RWPE1 (cell line): ENCODE data around the gene TBC1D1.

ENCODE experiments used
- CTCF ChIA-PET: fragments of 350-600 bp; sonication (Branson Sonifier 250); formaldehyde crosslinking; extraction: SDS; loops from one replicate; lab custom pipeline; 2021; lab: Yijun Ruan, JAX
- POLR2A ChIA-PET: fragments of 400-600 bp; formaldehyde crosslinking; extraction: SDS; loops from one replicate; lab custom pipeline; 2020; ENCODE audit warnings: antibody characterized with exemption; ENCODE audit not compliant: low non-redundant PET; lab: Yijun Ruan, JAX
- DNase-seq: peaks from one replicate; pipeline ENCODE4 v3.0.0; 2012; ENCODE audit warnings: low spot score
- H3K27ac ChIP-seq: fragments of 450-650 bp; 2 replicates; pipeline ENCODE4 v1.5.1; 2017
- TF ChIP-seq, protein P1 (sequence below): fragments of 450-650 bp; conservative IDR thresholded peaks from 2 replicates; pipeline ENCODE4 v1.5.1; 2017; ENCODE audit warnings: low read depth, mild to moderate bottlenecking

Gene TBC1D1

DNA sequence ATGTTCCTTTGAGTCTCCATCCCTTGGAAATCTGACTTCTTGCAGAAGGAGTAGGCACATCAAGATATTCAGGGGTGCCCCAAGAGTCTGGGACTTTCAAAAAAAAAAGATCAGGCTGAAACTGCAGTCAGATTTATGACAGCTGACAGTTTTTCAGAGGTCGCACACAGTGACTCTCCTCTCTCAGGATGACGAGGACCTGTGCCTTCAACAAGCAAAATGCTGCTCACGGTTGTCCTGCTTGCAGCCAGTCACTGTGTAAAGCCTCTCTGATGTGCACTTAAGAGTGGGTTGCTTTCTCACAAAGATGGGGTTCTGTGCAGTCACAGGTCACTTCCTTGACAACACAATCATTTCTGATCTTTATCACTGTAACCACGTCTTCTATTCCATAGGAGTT is 247.5 kb downstream of the TBC1D1 start:
- POLR2A ChIA-PET: no interaction called here

DNA sequence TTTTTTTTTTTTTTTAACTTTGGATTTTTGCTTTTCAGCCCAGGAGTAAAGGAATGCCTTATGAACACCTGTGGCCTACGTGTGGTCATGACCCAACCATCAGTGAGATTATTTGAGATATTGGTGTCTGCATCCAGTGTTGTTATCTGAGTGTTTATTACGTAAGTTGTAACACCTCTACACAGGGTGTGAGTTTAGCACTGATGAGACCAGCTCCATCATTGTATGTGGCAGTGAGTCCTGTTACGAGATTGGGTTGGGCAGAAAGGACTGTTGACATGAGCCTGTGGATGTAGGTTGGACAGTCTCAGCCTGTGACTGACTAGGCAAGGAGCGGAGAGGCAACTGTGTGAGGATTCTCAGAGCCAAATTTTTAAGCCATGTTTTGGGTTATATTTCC is 248.3 kb downstream of the TBC1D1 start:
- DNase-seq: no peak
- POLR2A ChIA-PET: no interaction called here
- H3K27ac ChIP-seq: no peak overlapping the region
- CTCF ChIA-PET: no interaction called here
- TF ChIP-seq, protein P1, sequence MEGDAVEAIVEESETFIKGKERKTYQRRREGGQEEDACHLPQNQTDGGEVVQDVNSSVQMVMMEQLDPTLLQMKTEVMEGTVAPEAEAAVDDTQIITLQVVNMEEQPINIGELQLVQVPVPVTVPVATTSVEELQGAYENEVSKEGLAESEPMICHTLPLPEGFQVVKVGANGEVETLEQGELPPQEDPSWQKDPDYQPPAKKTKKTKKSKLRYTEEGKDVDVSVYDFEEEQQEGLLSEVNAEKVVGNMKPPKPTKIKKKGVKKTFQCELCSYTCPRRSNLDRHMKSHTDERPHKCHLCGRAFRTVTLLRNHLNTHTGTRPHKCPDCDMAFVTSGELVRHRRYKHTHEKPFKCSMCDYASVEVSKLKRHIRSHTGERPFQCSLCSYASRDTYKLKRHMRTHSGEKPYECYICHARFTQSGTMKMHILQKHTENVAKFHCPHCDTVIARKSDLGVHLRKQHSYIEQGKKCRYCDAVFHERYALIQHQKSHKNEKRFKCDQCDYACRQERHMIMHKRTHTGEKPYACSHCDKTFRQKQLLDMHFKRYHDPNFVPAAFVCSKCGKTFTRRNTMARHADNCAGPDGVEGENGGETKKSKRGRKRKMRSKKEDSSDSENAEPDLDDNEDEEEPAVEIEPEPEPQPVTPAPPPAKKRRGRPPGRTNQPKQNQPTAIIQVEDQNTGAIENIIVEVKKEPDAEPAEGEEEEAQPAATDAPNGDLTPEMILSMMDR: no peak

More for the DNA sequence above, 247.5 kb downstream of the TBC1D1 start:
- no peak overlapping the region for H3K27ac ChIP-seq
- DNase-seq: no peak
- TF ChIP-seq, protein P1: no peak
- CTCF ChIA-PET: interaction anchor here (0.6 kb wide), 1 partner anchor 61 kb away, joined by 4 read pairs; no protein-coding TSS in a partner anchor

DNA sequence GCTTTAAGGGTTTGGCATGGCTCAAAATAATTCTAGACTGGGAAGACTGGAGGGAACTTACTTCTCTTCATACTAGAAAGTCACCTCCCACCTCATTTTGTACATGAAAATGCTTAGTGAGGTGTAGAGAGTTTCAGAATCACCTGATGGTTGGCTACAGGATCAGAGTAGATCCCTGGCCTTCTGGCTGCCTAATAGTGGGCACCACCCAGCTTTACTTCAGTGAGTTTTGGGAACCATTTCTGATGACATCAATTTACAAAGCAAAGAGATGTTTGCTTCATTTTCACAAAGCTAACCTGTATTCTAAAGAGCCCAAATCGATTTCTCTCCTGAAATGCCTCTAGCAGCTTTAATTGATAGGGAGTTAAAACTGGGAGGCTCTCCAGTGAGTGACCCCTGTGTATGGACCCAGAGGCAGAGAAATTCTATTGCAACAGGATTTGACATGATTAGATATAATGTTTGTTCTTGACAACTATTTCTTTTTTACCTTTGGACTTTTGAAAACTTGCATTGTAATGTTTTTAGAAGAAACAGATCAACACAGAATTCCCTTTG is 249.8 kb downstream of the TBC1D1 start:
- TF ChIP-seq, protein P1: no peak
- CTCF ChIA-PET: interaction anchor here (0.7 kb wide), 1 partner anchor 14 kb away, joined by 3 read pairs; no protein-coding TSS in a partner anchor
- POLR2A ChIA-PET: no interaction called here
- no peak overlapping the region for H3K27ac ChIP-seq
- DNase-seq: no peak

DNA sequence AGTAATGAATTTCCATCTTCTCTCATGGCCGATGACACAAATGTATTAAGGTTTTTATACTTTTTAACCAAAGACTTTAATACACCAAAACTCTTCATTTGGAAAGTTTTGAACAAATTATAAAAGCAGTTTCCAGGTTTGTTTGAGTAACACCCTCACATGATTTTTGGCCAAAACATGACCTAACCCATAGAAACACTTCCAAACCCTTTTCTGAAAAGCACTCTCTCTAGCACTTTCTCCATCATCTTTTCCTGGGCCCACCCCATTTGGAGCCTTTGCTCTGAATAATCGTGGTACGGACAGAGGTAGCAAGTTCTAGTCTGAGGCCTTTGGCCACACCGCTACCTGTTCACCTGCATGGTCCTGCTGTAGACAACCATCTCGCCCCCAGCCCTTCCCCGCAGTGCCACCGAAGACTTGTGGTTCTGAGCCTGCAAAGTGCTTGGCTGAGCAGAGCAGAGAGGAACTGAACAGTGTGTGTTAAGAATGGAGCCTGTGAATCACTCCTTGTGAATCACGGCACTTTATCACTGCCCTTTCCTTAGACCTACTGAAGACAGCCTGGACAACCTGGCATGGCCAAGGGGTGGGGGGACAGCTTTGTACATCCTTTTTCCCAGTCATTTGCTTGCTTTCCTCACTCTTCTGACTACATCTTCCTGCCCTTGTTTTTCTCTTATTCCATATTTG is 251.1 kb downstream of the TBC1D1 start:
- ChIA-PET POLR2A (no interaction called here), CTCF (no interaction called here)
- TF ChIP-seq, protein P1: no peak
- no peak for DNase-seq
- no peak overlapping the region for H3K27ac ChIP-seq

DNA sequence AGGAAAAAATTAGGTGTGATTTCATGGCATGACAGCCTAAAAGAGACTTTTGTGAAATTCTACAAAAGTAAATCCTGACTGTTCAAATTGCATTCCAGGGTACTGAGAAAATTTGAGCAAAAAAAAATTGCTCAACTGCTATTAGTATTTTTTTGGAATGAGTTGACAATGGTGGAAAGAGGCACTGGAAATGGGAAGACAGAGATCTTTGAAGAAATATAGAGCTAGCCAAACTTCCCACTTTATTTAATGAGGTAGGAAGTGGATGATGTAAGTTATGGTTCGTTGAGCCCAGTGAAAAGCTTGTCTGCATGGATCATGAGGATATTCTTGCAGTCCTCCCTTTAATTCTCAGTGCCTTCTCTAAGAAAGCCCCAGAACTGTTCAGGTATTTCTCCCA is 253.1 kb downstream of the TBC1D1 start:
- no peak overlapping the region for H3K27ac ChIP-seq
- TF ChIP-seq, protein P1: no peak
- ChIA-PET CTCF (interaction anchor here (1.4 kb wide), 1 partner anchor 176 kb away, joined by 3 read pairs; no protein-coding TSS in a partner anchor), POLR2A (no interaction called here)
- DNase-seq: no peak

DNA sequence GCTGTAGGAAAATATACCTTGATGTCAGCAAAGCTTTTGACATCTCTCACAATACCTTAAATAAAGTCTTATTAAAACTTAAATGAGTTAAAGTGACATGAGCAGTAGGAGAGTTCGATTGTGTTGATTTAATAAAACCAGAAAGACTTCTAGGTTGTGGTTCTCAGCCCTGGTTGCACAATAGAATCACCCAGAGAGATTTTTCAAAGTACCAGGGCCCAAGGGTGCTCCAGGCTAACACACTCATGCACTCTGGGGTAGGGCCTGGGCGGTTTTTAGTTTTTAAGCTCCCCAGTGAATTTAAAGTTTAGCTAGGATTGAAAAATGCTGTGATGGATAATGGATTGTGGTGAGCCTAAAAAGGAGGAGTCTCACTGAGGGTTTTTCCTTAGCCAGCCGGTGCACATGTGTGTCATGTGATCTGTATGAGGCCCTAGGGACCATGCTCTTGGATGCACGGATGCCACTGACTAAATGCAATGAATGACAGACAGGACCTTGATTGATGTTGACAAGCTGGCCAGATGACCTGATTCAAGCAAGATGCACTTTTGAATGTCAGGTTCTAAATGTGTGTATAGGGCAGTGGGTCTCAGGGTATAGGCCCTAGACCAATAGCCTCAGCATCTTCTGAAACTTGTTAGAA is 254.3 kb downstream of the TBC1D1 start:
- no peak for DNase-seq
- TF ChIP-seq, protein P1: no peak
- ChIA-PET POLR2A (no interaction called here), CTCF (interaction anchor here (1.4 kb wide), 1 partner anchor 174 kb away, joined by 3 read pairs; no protein-coding TSS in a partner anchor)
- no peak overlapping the region for H3K27ac ChIP-seq
